NCI-H187 (cell line): ENCODE measurements around the gene RBM17.
"Not testable (repeated sequence)": the region's sequence is repeated elsewhere in the genome, so short reads cannot be mapped to it uniquely, and the experiment has no call there.

Experiments used
- DNase-seq, 2 experiments: peaks; one replicate each; lab custom pipeline; 2025; lab: John Stamatoyannopoulos, UW

RBM17 gene, protein sequence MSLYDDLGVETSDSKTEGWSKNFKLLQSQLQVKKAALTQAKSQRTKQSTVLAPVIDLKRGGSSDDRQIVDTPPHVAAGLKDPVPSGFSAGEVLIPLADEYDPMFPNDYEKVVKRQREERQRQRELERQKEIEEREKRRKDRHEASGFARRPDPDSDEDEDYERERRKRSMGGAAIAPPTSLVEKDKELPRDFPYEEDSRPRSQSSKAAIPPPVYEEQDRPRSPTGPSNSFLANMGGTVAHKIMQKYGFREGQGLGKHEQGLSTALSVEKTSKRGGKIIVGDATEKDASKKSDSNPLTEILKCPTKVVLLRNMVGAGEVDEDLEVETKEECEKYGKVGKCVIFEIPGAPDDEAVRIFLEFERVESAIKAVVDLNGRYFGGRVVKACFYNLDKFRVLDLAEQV

DNA sequence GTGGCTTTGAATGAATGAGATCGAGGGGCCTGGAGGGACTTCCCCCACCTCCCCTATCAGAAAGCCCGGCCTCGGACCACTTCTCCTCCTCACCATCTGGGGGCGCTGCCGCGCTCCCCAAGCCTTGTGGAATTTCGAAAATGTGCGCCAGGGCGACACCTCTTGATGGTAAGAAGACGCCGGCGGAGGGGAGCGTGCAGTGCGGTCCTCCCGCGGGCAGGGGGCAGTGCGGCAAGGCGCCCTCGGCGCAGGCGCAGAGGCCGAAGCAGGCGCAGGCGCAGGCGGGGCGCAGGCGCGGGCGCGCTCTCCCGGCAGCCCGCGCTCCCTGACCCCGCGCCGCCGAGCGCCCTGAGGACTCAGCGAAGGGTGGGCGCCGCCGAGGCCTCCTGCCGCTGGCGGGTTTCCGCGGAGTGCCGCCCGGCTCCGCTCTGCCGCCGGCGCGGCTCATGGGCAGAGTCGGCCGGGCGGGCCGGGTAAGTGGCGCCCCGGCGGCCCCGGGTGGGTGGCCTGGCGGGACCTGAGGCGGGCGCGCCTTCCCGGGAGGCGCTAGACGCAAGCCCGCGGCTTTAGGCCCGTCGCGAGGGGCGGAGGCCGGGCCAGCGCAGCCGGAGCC, at the start of gene RBM17:
TSS of gene RBM17 (plus strand) at position 314 of the 613 bp plus-strand sequence. CDS start 8,032 bp downstream, outside the sequence.
- peak; percentile 51 to 65 for DNase-seq

DNA sequence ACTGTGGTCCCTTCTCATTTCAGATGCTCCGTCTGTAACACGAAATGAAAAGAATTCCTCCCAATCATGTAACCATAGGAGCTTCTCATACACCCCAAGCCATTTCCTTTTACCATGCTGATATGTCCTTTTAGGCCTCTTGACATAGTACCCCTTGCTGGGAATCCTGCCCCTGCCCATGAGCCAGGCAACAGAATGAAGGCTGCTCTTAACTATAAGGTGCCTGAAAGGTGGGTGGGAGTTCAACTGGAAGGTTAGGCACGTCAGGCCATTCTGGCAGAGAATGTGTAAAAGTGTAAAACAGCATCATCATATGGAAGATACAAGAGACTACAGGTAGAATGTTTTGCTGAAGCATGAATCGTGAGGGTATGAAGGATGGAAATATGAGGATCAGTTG, 49.1 kb upstream of the RBM17 start:
- no peak for DNase-seq

DNA sequence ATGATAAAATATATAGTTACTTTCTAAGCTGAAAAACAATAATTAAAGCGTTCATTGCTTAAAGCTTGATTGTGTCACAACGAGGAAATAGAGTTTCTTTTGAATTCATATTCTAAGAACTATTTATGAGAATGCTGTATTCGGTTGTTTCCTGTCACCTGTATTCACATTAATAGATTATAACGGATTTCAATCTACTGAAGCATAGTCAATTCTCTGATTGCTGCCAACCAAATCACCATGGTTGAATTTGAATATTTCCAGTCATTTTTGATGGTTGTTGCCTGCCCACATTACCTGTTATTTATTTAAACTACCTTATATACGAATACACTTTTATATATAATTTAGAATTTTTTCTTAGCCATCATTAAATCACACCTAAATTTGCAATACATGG, 48.6 kb upstream of the RBM17 start:
- DNase-seq: no peak

DNA sequence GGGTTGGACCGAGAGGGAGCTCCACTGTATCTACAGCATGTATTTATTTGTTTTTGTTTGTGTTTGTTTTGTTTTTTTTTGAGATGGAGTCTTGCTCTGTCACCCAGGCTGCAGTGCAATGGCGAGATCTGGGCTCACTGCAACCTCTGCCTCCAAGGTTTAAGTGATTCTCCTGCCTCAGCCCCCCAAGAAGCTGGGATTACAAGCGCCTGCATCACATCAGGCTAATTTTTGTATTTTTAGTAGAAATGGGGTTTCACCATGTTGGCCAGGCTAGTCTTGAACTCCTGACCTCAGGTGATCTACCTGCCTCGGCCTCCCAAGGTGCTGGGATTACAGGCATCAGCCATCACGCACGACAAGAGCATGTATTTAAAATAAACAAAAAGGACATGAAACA, 45.5 kb upstream of the RBM17 start:
- not testable (repeated sequence) for DNase-seq

DNA sequence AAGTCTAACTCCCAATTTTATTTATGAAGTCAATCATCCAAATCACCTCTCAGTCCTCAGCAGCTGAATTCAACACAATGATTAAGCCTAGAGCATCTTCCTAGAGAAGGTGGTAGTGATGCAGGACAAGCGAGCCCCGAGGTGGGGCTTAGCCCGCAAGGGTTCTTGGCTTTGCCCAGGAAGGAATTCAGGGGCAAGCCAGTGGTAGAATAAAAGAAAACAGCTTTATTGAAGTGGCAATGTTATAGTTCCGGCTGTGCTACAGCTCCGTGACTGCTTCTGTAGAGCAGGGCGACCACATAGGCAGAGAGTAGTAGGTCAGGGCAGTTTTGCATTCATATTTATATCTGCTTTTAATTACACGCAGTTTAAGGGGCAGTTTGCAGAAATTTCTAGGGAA, 44.8 kb upstream of the RBM17 start:
- DNase-seq: no peak

DNA sequence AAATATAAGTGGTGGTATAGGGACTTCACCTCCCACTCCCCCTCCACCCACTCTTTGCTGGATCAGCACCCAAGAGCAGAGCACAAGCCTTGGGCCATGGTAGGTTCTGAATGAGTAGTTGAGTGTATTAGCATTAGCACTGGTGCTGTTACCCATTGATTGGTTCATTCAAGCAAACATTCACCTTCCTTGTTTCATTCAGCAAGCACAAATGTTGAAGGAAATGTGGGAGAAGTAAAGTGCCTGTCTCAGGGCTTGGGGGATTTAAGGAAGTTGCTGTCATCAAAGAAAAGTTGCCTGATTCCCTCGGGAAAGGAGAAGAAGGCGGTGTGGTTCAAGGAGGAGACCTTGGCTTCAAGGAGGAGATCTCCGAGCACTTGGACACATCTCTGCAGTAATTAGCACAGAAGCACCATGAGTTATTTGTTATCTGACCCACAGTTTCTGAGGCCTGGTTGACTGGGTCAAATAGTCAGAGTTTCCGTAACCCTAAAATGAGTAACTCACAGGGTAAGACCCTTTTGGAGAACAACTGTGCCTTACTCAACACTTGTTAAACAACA, 44.0 kb upstream of the RBM17 start:
- DNase-seq: no peak

DNA sequence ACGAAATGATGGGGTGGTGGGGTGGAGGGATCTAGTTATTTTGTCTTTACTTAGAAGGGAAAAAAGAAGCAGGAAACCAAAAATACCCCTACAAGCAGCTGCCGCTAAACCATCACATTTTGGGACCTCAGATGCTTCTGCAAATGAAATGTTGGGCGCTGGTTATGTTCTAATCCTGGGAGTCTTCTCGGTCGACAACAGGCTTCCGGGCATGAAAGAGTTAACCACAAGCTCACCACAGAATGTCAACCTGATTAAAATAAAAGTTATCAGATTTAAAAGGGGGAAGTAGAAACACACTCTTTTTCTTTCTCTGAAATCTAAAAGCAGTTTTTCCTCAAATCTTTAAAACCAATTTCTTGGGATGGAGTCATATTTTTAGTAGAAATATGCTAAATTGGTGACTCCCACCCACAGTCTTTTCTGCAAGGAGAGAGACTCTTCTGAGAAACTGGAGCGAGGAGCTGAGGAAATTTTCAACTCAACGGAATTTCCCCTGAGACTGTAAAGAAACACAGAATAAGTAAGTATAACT, 43.5 kb upstream of the RBM17 start:
- no peak for DNase-seq

DNA sequence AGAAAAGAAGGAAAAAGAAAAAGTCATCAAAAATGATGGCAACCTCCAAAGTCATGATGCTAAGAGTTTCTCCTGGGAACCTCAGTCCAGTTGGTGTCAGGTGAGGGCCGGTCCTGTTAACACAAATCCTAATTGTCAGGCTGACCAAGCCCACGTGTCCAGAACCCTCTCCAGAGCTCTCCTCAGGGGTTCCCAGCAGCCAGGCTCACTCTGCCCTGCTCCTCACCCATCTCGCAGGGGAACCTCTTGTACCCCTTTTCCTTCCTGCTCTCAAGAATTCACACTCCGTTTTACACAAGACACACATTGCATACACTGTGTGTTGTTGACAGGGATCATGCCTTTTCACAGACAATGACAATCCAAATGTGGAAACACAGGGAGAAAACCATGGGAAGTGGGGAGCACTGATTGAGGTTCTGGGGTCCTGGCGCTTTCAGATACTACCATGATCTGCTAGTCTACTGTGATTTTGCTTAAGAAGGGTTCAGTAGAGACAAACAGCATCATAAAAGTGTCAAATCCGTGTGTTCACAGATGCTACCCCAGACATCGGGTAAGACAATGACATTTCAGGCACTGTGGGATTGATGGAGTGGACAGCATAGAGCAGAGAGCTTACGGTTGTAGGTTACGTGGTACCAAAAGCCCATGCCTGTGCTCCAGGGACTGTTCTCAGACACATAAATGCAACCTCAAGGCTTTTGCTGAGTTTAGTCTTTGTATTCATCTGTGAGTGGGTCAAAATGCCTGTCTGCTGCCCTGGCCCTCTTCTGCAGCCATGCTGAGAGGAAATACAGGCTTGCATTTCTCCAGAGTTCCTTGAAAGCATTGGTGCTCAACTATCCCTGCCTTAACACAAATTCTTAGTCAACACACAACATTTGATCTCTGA, 42.7 kb upstream of the RBM17 start:
- no peak for DNase-seq

DNA sequence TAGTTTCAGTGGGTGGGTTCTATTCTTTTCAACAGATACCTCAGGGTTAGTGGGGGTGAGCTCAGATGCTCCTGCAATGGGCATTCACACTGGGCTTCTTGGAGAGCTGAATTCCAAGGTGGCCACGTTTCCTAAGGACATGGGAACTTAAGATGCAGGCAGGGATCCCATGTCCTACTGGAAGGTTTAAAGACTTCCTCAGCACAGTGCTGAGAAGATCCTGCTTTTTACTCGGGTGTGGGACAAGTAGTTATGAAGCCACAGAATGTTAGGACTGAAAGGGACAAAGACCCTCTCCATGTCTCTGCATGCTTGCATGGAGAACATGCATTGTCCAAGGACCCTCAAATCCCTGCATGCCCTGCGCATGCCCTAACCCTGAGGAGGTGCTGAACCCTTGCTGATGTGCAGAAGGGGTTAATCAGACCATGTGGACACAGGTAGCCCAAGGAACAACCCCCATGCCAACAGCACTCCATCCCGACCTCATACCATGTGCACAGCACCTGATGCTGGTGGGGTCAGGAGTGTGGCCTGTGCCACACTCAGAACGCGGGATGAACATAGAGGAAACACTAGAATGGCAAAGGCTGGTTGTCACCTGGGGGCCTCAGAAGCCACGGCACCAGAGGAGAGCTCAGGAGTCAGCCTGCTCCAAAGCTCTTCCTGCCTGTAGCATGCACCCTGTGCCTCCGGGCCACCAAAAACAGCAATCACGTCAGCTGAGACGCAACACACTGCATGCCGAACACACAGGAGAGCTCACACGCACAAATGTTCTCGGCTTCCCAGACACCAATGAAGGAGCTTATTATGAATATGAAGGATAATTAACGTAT, 41.8 kb upstream of the RBM17 start:
- no peak for DNase-seq

DNA sequence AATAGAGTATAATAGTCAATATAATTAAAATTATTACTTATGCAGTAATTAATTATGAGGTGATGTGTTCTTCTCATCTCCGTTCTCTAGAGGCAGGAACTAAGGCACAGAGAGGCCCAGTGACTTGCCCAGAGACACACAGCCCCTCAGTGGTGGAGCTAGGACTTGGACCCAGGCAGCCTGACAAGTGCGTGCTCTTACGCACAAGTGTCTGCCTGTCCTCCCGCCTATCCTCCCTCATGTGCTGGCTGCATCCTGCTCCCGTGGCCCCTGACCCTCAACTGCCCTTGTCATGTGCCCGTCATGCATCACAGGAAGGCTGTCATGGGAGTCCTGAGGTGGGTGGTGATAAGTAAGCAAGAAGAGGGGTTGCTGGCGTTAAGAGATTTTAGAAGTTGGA, 41.0 kb upstream of the RBM17 start:
- DNase-seq: no peak

DNA sequence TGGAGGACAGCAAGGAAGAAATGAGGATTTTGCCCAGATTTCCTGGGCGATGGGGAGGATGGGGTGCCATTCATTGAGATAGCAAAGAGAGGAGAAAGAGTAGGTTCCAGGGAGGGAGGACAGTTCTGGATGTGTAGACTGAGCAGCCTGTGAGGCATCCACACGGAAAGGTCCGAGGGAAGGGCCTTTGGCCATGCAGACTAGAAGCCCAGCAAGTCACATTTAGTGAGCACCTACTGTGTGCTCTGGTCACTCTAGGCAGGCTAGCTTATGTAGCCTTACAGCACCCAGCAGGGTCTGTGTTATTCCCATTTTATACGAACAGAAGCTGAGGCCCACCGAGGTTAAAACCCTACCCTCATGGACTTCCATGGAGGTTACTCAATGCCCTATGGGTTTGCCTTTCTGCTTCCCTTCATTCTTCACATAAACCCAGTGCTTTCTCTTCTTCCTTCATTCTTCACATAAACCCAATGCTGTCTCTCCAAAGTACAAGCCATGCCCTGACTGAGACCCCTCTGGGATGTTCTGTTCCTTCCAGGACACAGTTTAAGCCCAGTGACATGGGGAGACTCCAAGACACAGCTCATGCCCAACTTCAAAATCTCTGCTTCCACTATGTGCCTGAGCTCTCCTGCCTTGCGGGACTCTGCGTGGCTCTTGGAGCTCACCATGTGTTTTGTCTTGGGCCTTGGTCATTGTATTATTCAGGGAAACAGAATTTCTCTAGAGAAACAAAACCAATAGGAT, 40.4 kb upstream of the RBM17 start:
- no peak for DNase-seq

DNA sequence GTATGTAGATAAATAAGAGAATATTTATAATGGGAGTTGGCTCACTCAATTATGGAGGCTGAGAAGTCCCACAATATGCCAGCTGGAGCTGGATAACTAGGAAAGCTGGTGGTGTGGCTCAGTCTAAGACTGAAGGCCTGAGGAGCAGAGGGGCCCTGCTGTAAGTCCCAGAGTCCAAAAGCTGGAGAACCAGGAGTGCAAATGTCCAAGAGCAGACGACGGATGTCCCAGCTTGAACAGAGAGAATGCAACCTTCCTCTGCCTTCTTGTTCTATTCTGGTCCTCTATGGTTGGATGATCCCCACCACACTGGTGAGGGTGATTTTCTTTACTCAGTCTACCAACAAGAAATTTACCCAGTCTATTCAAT, 39.8 kb upstream of the RBM17 start:
- DNase-seq: no peak

DNA sequence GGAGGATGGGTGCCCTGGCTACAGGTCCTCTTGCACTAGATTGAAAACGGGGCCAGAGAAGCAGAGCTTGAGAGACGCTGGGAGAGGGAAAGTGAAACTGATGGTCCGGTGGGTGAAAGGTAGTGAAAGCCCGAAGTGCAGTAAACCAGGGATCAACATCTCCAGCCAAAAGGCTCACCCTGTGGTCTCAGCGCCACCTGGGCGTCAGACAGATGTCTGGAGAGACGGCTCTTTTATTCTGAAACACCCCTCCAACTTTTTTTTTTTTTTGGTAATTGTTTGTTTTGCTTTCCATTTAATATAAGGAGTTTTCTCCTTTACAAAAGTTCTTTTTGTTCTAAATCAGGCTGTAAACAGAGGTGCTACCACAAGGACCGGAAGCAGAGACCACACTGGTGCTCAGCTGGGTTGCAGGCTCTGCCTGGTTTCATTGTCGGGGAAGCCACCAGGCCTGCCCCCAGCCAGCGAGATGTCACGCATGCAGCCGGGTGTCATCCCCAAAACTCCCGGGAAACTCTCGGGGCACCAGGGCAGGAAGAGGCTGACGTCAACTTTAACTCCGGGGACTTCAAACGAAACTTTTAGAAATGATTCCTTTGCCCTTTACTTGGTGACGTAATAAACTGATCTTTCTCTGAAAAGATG, 37.9 kb upstream of the RBM17 start:
- no peak for DNase-seq

DNA sequence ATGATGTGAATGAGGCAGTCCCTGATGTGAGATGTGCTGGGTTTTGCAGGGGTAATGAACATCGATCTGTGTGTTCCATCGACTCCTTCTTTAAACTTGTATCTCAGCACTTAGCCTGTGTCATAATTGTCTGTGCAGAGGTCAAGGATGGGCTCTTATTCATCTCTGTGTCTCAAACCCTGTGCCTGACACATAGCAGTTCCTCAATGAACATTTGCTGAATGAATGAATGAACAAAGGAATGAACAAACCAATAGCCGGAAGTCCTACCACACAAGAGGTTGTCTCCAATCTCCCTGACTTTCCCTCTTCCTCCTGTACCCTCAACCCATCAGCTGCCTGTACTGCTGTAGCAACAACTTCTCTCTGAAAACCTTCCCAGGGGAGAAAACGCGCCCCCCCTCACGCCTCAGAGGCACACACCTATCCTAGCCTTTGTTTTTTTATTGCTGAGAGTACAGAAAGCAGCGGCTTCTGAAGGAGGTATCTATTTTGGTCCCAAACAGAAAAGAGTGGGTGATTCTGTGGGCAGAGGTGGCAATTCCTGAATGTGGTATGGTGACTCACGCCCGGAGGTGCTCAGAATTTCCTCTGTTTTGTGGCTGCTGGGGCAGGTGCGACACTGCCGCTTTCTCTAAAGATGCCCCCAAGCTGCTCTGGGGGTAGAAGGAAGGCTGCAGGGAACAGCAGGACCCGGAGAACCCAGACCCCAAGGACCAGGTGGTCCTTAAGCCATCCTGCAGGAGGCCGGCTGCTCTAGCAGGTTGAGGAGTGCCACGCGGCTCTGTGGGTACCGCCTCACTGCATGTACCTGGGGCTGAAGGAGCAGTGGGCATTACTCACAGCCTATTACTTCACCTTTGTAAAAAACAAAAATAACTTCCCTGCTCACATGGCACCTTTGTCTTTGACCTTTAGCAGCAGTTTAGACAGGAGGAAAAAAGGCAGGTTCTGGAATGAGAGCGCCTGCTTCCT, 36.3 kb upstream of the RBM17 start:
- DNase-seq: no peak

DNA sequence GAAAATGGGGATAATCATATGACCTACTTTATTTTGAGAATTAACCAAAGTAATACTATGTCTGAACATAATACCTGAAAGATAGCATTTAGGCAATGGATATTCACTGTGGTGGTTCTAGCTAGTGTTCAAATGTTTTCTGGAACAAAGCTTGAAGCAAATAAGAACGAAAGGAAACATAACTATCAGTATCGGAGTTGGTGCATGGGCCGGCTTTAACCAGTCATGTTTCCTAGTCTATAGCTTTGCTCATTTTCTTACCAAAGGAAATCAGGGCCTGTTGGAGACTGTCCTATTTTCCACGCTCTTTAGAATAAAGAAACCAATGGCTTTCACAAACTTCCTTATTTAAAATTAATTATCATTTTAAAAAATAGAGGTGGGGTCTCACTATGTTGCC, 35.5 kb upstream of the RBM17 start:
- DNase-seq: no peak

DNA sequence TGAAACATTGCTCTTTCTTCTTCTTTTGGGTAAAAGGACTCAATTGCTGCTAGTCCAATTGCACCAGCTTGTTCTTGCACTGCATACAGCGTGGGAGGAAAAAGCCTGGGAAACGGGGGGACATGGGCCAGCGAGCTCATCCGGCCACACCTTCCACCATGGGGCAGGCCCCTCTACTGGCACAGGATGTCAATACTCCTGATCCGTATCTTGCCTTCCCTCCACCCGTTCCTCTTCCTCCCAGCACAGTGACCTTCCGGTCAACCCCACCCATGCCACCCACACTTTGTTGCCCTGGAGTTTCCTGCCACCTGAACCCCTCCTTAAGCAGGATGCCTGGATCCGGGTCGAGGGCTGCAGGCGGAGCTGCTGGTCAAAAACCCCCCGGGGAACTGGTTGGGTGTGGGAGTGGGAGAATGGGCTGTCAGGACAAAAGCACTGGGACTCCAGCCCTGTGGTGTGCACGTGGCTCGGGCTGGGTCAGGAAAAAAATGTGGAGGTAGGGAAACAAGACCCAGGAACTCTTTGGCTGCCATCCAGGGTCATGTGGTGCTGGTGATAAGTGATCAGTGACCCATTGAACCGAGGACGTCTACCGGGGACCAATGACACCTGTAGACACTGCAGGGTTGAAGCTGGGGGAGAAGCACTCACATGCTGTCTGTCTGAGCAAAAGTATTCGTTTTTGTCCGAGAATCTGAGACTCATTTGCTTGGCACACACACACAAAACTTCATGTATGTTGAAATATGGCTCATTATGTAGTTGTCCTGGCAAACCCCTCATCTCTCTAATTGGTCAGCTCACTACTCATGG, 34.8 kb upstream of the RBM17 start:
- no peak for DNase-seq

DNA sequence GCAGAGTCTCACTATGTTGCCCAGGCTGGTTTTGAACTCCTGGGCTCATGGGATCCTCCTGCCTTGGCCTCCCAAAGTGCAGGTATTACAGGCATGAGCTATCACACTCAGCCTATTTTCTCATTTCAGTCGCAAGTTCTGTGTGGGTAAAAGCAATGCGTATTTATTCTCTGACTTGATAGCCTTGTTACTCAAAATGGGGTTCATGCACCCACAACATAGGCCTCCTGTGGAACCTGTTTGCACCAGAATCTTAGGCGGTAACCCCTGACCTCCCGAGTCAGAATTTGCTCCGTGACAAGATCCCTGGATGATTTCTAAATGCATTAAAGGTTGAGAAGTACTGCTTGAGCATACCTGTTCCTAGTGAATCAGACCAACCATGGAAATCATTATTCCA, 34.0 kb upstream of the RBM17 start:
- no peak for DNase-seq

DNA sequence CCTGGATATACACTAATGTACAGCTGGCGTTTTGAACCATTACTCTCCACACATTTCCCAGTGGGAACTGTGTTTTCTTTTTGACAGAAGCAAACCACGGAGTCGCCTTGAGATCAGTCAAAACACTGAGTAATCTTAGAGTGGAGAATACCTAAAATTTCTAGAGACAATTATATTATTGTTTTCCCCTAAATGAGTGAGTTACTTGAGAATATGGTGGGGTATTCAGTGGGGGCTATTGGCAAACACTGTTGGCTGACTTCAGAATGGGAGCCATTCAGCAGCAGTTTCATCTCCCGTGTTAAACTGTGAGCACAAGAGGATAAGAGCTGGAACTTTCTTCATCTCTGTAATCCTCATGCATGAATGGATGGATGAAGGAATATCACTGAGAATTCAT, 32.9 kb upstream of the RBM17 start:
- DNase-seq: no peak
